Panc1 (cell line): ENCODE measurements around the gene ZNF319. TPM values are rescaled to one million over a fixed set of nuclear protein-coding genes. Genes with fewer than 3 reads are reported as not detected.

Experiments
- ATAC-seq: fragments of 200-7000 bp; cut with Tn5 transposase; 2 replicates; pipeline ENCODE4 v1.9.1; 2020; ENCODE audit warnings: mild to moderate bottlenecking, moderate library complexity
- BruUV-seq: library from RNA; stranded (reverse); fragments of 400-500 nt; replicated peaks from 2 replicates; lab custom pipeline; 2021; lab: Mats Ljungman, UMichigan
- CTCF ChIA-PET: fragments of 300-600 bp; sonication (Branson Sonifier 250); formaldehyde crosslinking; loops from one replicate; lab custom pipeline; 2022; ENCODE audit warnings: antibody characterized with exemption; lab: Charles Lee
- POLR2A ChIA-PET: fragments of 300-600 bp; sonication (Branson Sonifier 250); formaldehyde crosslinking; loops from one replicate; lab custom pipeline; 2022; ENCODE audit warnings: antibody characterized with exemption; lab: Charles Lee
- DNase-seq: peaks from one replicate; pipeline ENCODE4 v3.0.0-alpha.2; 2010; ENCODE audit warnings: low read depth, low spot score
- H3K27ac ChIP-seq: 2 replicates; pipeline ENCODE4 v1.5.1; 2011; ENCODE audit warnings: mild to moderate bottlenecking, low read length, inconsistent platforms
- H3K27me3 ChIP-seq: fragments of 200-500 bp; sonication (Bioruptor generic); 2 replicates; pipeline ENCODE4 v1.6.0; 2014; ENCODE audit warnings: low read length, inconsistent platforms; ENCODE audit not compliant: control insufficient read depth, insufficient read depth
- H3K36me3 ChIP-seq: fragments of 200-500 bp; sonication (Bioruptor generic); 2 replicates; pipeline ENCODE4 v1.5.1; 2014; ENCODE audit warnings: inconsistent platforms, mild to moderate bottlenecking, low read length, moderate library complexity; ENCODE audit not compliant: control insufficient read depth, insufficient read depth
- H3K4me1 ChIP-seq: 2 replicates; pipeline ENCODE4 v1.5.1; 2011; ENCODE audit warnings: inconsistent platforms, mild to moderate bottlenecking, low read length, moderate library complexity; ENCODE audit not compliant: control insufficient read depth, insufficient read depth
- H3K4me3 ChIP-seq, 2 experiments: 2 replicates each; pipeline ENCODE4 v1.5.1; 2011 to 2012; ENCODE audit warnings: low read depth in 2 of 2, low read length in 2 of 2, mild to moderate bottlenecking in 2 of 2, inconsistent platforms in 1 of 2, moderate library complexity in 1 of 2
- H3K9me3 ChIP-seq: fragments of 200-500 bp; sonication (Bioruptor generic); 2 replicates; pipeline ENCODE4 v1.5.1; 2014; ENCODE audit warnings: low read depth, mild to moderate bottlenecking, inconsistent platforms, low read length, moderate library complexity; ENCODE audit not compliant: control insufficient read depth, insufficient read depth
- CTCF ChIP-seq: fragments of 450-650 bp; IDR thresholded peaks from 2 replicates; pipeline ENCODE4 v1.5.1; 2017; ENCODE audit warnings: mild to moderate bottlenecking
- POLR2AphosphoS5 ChIP-seq: IDR thresholded peaks from 2 replicates; pipeline ENCODE4 v1.6.1; 2012; ENCODE audit warnings: mild to moderate bottlenecking, low read depth, low read length, moderate library complexity
- REST ChIP-seq, 2 experiments: IDR thresholded peaks; 2 replicates each; pipeline ENCODE4 v1.6.1; 2011 to 2012; ENCODE audit warnings: low read depth in 2 of 2, control low read depth in 1 of 2, low read length in 1 of 2, mild to moderate bottlenecking in 1 of 2, moderate library complexity in 1 of 2; ENCODE audit not compliant: insufficient read depth in 1 of 2
- SIN3A ChIP-seq: IDR thresholded peaks from 2 replicates; pipeline ENCODE4 v1.6.1; 2012; ENCODE audit warnings: low read depth, mild to moderate bottlenecking, low read length, moderate library complexity, borderline replicate concordance; ENCODE audit not compliant: insufficient read depth
- TCF7L2 ChIP-seq: IDR thresholded peaks from 2 replicates; pipeline ENCODE4 v1.6.1; 2011; ENCODE audit warnings: mild to moderate bottlenecking, low read depth, low read length, inconsistent platforms
- in situ Hi-C: cut with HindIII; loops from 2 replicates; pipeline ENCODE4 v1.10.0; 2016; ENCODE audit warnings: low sequenced_read_pairs, low pct_unique_long_range_greater_than_20kb
- intact Hi-C: fragments of 100-400 bp; cut with micrococcal nuclease; formaldehyde crosslinking; loops from one replicate; pipeline ENCODE4 v1.10.0; 2022; ENCODE audit not compliant: unreplicated experiment
- total RNA-seq: library from RNA; stranded (reverse); gene quantifications from one replicate; pipeline ENCODE4 v1.2.1, GENCODE V29; 2021; ENCODE audit not compliant: unreplicated experiment

Gene ZNF319
- total RNA-seq, 1 experiment from 2014 or later, result 6.5 TPM

- ChIA-PET POLR2A (no interaction called here), CTCF (no interaction called here)
- in situ Hi-C loops (no loop called here), intact Hi-C loops (no loop called here)
- DNase-seq, result no peak
- no peaks in the 10 kb centered on the region for H3K9me3 ChIP-seq
- no peak for ATAC-seq
- no peaks in the 10 kb centered on the region for H3K27me3 ChIP-seq
- BruUV-seq, result no TSS peak
- no peak overlapping the region for H3K27ac ChIP-seq
- H3K4me3 ChIP-seq, result no peak overlapping the region
- H3K36me3 ChIP-seq, result no peaks in the 10 kb centered on the region
- TF ChIP-seq REST (IDR thresholded peaks at IDR 0.05; ENCODE audit: insufficient read depth in 1 of 2, low read depth in 2 of 2, low read length in 1 of 2) (no peak), CTCF (no peak), SIN3A (no peak), TCF7L2 (no peak), POLR2AphosphoS5 (no peak)
- H3K4me1 ChIP-seq, result no peaks in the 10 kb centered on the region
Measured at GRCh38 chr16:58039829-58040495, 39.5 kb upstream of the ZNF319 start.

DNA sequence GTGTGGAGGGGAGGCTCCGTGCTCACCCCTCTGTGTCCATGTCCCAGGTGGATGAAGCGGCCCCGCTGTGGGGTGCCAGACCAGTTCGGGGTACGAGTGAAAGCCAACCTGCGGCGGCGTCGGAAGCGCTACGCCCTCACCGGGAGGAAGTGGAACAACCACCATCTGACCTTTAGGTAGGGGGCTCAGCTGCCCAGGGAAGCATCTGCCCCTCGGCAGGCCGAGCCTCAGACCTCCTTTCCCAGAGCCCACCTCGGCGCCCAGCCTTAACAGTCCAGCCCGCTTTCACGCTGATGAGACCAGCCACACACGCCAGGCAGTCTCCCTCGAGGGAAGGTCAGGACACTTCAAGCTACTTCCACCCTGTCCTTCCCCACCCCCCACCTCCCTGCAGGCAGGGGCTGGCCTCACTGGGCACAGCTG is 37.8 kb upstream of the ZNF319 start:
- ATAC-seq (no peak), DNase-seq (no peak)
- Histone ChIP-seq H3K27me3 (no peaks in the 10 kb centered on the region), H3K36me3 (no peaks in the 10 kb centered on the region), H3K4me3 (no peak overlapping the region), H3K27ac (no peak overlapping the region), H3K4me1 (no peaks in the 10 kb centered on the region), H3K9me3 (no peaks in the 10 kb centered on the region)
- TF ChIP-seq SIN3A (no peak), CTCF (no peak), REST (IDR thresholded peaks at IDR 0.05; ENCODE audit: insufficient read depth in 1 of 2, low read depth in 2 of 2, low read length in 1 of 2) (no peak), TCF7L2 (no peak), POLR2AphosphoS5 (no peak)
- BruUV-seq, result no TSS peak
- intact Hi-C loops, result no loop called here
- POLR2A ChIA-PET, result no interaction called here
- CTCF ChIA-PET, result no interaction called here
- in situ Hi-C loops, result no loop called here
